GM19238 (cell line): ENCODE data around the gene CA5A.
"Not testable (repeated sequence)": the region's sequence is repeated elsewhere in the genome, so short reads cannot be mapped to it uniquely, and the experiment has no call there.

ENCODE experiments used
- DNase-seq: peaks from one replicate; pipeline ENCODE4 v3.0.0; 2011; ENCODE audit warnings: low spot score; ENCODE audit not compliant: insufficient read length

CA5A gene

GRCh38 chr16:87896176-87896890 is 40.0 kb downstream of the CA5A start:
- not testable (repeated sequence) for DNase-seq

- peak; percentile 36 for DNase-seq
Measured at GRCh38 chr16:87895641-87896141, 40.6 kb downstream of the CA5A start.

DNA sequence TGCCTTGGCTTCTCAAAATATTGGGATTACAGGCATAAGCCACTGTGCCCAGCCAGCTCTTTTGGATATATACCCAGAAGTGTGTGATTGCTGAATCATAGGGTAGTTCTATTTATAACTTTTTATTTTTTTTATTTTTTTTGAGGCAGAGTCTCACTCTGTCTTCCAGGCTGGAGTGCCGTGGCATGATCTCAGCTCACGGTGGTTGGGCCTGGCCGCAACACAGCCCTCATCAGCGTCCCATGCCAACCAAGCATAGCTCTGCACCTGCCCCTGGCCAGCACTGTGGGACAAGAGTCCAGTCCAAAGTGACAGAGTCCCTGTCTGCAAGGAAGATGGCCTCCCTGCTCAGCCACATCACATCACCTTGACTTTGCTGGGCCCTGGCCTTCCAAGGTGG is 42.3 kb downstream of the CA5A start:
- not testable (repeated sequence) for DNase-seq

DNA sequence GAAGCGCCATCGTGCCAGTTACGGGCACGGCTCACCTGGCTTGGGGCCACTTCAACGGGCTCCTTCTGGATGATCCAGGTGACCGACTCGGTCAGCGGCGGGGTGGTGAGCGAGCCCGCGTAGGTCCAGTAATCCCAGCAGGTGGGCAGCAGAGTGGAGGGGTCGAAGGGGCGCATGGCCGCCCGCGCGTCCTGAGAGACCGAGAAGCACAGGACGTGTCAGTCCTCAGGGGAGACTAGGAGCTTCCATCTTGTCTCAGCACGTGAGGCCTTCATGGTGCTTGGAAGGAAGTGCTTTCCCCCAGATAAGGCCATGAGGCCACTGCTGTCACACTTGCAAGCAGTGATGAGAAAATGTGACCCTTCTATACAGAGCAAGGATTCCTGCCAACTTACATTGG is 44.6 kb downstream of the CA5A start:
- DNase-seq, result no peak

DNA sequence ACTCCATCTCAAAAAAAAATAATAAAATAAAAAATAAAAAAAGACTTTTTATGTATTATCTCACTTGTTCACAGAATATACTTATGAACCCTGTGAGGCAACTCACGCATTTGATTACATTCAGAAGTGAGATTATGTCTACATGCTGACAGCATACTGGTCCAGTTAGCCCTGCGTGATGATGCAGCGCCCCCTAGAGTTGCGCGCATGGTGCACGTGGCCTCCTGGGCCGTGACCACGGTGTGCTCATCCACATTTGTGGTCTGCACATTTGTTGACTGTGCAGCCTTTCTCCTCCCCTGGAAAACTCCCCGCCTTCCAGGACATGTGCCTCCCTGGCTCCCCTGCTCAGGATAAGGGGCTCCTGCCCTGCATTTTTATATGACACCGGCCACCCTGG is 46.6 kb downstream of the CA5A start:
- DNase-seq, result not testable (repeated sequence)

DNA sequence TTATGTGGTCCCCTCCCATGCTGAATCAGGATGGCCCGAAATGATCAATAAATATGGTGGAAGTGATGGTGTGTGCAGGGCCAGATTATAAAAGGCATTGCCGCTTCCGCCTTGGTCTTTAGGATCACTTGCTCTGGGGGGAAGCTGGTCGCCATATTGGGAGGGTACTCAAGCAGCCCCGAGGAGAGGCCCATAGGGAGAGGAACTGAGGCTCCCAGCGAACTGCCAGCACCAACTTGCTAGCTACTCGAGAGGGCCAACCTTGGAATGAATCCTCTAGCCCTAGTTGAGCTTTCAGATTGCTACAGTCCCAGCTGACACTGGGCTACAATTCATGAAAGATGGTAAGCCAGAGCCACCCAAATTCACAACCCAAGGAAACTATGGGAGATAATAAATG is 48.0 kb downstream of the CA5A start:
- not testable (repeated sequence) for DNase-seq

- DNase-seq, result not testable (repeated sequence)
Measured at GRCh38 chr16:87887931-87888330, 48.4 kb downstream of the CA5A start.

- DNase-seq, result not testable (repeated sequence)
Measured at GRCh38 chr16:87885371-87885967, 50.9 kb downstream of the CA5A start.

- DNase-seq, result no peak
Measured at GRCh38 chr16:87882436-87883019, 53.8 kb downstream of the CA5A start.

- no peak for DNase-seq
Measured at GRCh38 chr16:87881324-87882200, 54.8 kb downstream of the CA5A start.

GRCh38 chr16:87880117-87880696 is 56.1 kb downstream of the CA5A start:
- no peak for DNase-seq

DNA sequence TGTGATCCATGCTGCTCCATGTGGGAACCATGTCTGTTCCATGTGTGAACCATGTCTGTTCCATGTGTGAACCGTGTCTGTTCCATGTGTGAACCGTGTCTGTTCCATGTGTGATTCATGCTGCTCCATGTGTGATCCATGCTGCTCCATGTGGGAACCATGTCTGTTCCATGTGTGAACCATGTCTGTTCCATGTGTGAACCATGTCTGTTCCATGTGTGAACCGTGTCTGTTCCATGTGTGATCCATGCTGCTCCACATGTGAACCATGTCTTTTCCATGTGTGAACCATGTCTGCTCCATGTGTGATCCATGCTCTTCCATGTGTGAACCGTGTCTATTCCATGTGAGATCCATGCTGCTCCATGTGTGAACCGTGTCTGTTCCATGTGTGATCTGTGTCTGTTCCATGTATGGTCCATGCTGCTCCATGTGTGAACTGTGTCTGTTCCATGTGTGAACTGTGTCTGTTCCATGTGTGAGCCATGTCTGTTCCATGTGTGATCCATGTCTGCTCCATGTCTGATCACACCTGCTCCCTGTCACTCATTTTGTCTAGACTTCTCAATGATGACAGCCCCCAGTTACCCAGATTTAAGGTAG is 56.8 kb downstream of the CA5A start:
- DNase-seq, result not testable (repeated sequence)

- no peak for DNase-seq
Measured at GRCh38 chr16:87878704-87879103, 57.6 kb downstream of the CA5A start.

DNA sequence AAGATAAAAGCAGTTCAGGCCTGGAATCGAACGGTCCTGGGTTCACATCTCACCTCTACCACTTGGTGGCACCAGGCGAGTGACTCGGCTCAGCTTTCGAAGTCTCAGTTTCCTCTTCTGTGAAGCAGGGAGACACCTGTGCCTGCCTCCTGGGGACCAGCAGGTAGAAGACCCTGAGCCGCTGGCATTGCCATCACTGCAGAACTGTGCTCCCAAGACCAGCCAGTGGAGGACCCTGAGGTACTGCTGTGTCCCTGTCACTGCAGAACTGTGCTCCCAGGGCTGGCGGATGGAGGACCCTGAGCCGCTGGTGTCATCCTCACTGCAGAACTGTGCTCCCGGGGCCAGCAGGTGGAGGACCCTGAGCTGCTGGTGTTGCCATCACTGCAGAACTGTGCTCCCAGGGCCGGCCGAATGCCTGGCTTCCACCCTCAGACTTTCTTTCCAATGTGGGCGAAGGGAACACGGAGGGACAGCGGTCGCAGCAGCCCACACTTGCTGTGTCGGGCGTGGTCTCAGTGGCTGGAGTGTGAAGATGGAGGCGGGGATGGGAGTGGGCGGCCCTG is 58.3 kb downstream of the CA5A start:
- DNase-seq, result no peak

- DNase-seq, result no peak
Measured at GRCh38 chr16:87874639-87875427, 61.5 kb downstream of the CA5A start.

GRCh38 chr16:87870418-87871291 is 65.7 kb downstream of the CA5A start:
- not testable (repeated sequence) for DNase-seq

GRCh38 chr16:87869879-87870417 is 66.4 kb downstream of the CA5A start:
- DNase-seq, result not testable (repeated sequence)
